ENCODE results near the gene MYL12B.
"Not testable (repeated sequence)": the region's sequence is repeated elsewhere in the genome, so short reads cannot be mapped to it uniquely, and the experiment has no call there.

The MYL12B gene

DNA sequence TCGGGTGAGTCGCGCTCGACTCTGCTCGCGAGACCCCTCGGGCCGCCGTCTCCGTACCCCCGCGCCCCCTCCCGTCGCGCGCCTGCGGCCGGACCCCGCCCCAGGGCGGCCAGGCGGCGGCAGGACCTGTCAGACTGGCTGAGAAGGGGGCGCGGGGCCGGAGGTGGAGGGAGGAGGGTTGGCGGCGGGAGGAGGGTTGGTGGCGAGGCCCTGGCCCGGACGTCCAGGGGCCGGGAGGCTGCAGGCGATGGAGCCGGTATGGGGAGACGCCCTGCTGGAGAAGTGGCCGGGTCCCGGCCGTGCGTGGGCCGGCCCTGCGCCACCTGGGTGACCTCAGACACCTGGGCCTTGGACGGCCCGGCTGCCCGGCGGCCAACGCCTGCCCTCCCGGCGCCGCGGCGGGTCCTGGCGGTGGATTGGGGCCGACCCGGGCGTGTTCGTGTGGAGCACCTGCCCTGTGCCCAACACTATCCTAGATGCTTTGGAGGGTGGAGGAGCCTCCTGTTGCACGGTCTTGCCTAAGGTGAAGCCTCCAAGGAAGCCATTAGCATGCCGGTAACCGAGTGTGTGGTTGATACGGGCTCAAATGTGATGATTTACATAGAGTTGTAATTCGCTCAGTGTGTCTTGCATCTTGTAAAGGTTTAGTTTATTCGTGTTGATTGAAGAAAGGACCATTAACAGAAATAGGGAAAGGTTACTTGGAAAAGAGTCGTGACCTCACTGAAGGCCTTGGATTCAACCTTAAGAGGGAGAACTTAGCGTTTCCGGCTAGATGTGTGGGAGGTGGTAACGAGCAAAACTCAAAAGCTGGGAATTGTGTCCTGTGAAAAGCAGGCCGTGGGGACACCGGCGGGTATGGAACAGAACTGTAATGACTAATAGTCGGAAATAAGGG is 550 bp downstream of the MYL12B start:
- no peak for DNase-seq (ENCODE audit: low spot score)

DNA sequence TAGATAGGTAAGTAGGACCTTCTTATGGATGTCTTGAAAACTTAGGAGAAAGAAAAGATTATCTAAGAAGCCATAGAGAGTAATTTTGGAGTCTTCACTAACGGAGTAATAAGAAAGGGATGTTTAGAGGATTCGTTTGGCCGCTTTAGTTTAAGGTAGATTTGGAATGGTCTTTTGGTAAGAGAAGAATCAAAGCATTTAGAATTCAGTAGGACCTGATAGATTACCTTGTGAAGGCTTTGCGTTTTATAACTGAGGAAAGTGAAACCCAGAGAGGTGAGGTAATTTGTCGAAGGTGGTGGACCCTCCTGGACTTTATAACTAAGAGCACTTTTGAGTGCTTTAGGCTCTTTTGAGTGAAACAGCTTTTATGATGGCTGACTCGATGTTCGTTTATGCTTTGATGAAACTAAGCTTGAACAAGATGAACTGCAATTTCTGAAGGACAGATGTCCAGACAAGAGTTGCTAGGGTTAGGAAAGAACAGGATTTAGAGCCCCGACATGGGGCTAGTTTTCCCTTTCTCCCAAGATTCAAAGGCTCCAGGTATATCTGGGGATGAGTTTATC is 1.3 kb downstream of the MYL12B start:
- no peak for DNase-seq (ENCODE audit: low spot score)

DNA sequence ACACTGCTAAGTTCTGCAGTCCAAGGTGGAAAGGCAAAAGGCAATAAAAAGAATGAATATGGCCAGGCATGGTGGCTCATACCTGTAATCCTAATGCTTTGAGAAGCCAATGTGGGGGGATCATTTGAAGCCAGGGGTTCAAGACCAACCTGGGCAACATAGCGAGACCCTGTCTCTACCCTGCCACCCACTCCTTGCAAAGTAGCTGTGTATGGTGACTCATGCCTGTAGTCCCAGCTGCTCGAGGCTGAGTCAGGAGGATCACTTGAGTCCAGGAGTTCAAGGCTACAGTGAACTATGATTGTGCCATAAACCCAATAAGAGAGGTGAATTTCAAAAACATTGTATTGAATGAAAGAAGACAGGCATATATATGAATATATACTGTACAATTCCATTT is 2.4 kb downstream of the MYL12B start:
- no peak for DNase-seq (ENCODE audit: low spot score)

DNA sequence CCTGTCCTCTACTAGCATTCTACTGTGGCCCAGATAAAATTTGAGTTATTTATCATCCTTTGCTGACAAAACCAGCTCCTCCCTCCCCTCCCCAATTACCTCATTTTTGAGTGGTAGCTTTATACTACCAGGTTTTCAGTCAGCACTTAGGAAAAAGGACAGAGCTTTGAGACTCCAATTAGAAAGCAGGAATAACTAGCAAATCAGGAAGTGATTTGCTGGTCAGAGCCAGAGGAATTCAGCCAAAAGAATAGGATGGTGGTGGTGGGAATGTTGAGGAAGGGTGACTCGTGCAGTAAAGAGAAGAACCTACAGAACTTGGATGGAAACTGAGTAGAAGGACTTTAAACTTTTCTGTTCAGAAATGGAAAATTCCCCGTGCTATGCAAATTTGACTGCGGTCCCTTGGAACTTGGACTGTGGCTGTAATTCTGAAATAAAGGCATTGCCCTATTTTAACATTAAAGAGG is 3.7 kb downstream of the MYL12B start:
- DNase-seq (ENCODE audit: low spot score) = peak; percentile 41

DNA sequence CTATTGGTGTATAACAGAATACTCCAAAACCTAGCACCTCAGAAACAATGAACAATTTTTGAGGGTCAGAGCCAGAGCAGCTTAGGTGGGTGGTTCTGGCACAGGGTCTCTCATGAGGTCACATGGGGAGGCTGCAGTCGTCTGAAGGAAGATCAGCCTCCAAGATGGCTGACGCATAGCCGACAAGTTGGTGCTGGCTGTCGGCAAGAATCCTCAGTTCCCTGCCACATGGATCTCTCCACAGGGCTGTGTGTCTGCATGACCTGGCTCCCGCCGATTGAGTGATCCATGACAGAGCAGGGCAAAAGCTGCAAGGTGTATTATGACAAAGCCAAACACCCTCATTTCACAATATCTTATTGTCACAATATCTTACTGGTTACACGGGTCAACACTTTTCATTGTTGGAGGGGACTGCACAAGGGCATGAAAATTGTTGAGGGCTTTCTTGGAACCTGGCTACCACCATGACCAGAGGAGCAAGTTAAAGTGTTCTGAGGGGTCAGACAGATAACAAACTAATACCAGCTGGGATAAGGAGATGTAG is 4.2 kb downstream of the MYL12B start:
- DNase-seq (ENCODE audit: low spot score) = no peak

DNA sequence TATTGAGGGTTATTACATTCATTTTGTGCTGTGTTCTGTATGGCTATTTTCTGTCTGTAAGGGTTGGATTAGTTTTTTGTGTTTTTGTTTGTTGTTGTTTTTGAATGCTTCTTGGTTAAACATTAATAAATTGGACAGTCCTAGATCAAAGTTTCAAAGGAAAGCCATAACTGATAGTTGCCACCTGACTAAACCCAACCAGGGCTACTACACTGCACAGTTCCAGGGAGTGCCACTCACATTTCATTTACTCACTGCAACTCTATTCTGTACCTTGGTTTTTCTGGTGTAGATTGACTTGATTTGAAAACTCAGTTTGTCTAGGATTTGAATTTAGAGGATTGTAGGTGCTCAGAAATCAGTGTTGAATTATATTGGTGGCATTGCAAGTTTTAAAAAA is 6.4 kb downstream of the MYL12B start:
- no peak for DNase-seq (ENCODE audit: low spot score)

DNA sequence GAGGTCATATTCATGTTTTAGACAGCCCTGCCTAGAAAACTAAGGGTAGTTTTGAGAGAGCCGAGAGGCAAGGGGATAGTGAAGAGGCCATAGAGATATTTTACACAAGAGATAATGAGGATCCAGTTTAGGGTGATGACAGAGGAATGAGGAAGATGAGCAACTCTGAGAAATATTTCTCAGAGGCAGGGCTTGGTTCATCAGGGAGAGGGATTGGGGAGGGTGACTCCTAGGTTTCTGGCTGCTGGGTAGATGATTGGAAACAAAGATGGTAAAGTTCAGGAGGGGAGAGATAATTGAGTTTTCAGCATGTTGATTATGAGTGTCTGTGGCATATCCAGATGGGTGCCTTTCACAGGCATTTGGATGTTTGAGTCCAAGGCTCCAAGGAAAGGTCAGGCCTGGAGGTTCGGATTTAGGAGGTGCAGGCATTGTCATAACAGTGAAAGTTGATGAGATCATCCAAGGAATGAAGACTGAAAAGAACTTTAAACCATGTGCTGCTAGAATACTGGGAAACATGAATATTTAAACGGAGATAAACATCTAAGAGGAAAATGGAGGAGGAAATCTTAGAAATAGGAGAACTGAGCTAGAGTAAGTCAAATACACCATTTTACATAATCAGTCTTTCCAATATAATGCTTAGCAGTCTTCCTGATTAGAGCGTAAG is 7.4 kb downstream of the MYL12B start:
- no peak for DNase-seq (ENCODE audit: low spot score)

DNA sequence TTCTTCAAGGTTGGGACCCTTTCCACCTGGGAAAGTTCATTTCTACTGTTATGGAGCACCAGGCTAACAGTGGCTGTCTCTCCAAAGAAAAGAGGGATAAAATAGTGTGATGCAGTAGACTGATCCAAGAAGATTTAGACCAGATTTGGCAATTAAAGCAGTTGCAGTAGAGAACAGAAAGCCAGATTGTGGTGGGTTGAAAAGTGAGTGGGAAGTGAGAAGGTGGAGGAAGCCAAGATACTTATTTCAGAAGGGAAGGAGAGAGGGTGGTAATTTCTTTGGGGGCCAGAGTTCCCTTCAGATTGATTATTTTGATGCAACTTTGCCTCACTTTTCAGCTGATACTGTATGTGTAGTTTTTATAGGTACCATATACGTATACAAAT is 8.0 kb downstream of the MYL12B start:
- no peak for DNase-seq (ENCODE audit: low spot score)

DNA sequence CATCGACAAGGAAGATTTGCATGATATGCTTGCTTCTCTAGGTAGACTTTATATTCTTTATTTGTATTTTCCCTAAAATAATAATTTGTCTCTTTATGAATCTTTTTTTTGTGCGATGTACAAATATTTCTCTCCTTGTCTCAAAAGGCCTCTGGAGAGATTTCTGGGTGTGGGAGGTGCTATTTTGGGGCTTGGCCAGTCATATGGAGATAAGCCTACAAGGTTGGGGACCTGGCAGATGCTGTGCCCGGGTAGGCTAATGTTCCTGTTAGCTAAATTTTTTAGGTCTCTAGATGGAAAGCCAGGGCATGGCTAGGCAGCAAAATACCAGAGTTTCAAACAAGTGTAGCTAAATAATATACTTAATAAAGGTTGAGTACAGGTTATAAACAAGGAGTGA is 11.1 kb downstream of the MYL12B start:
- DNase-seq (ENCODE audit: low spot score) = no peak

DNA sequence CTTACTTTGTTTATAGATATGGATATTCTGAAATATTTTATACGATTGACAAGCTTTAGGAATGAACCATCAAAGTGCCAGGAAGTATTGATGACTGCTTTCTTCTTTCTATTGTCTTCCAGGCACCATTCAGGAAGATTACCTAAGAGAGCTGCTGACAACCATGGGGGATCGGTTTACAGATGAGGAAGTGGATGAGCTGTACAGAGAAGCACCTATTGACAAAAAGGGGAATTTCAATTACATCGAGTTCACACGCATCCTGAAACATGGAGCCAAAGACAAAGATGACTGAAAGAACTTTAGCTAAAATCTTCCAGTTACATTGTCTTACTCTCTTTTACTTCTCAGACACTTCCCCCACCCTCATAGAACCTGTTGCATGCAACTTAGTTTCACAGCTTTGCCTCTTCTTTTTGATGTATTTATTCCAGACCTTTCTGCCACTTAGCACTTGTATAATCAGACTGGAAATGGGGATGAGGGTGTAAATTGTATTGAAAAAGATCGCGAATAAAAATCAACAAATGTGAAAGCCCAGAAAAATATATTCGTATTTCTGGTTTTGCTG is 15.8 kb downstream of the MYL12B start:
- not testable (repeated sequence) for DNase-seq (ENCODE audit: low spot score)

DNA sequence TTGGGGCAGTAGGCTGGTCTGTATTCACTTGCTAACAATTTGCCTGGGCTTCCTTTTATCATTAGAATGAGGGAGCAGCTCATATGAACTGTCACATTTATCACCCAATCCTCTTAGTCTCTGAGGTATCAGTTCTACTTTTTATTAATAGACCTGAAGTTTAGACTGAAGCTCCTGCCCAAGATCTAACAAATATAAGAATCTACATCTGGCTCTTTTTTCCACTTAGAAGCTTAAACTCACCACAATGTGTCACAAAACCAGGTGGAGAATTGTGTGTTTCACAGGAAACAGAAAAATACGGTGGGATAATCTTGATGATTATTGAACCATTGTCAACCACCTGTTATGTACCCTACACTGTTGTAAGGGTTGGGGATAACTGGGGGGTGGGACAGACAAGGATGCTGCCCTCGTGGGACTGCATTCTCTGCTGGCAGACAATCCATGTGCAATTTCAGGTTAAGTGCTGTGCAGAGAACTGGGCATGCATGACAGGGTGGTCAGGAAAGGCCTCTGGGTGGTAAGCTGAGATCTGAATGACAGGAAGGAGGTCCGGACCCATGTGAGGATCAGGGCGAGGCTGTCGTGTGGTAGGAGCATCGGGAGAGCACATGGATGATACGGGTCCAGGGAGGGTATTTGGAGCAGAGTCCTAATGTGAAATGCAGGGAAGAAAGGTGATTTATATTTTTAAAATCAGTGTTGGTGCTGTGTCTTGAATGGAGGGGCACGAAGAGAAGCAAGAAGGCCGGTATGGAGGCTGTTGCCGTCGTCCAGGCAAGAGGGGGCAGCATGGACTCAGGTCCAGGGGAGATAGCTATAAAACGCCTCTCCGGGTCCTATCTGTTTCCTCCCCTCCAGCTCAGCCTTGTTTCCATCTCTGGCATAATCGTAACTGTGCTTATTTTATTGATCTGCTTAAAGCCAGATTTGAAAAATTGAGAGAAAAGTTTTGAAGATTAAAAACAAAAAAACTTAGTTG is 17.6 kb downstream of the MYL12B start:
- no peak for DNase-seq (ENCODE audit: low spot score)

DNA sequence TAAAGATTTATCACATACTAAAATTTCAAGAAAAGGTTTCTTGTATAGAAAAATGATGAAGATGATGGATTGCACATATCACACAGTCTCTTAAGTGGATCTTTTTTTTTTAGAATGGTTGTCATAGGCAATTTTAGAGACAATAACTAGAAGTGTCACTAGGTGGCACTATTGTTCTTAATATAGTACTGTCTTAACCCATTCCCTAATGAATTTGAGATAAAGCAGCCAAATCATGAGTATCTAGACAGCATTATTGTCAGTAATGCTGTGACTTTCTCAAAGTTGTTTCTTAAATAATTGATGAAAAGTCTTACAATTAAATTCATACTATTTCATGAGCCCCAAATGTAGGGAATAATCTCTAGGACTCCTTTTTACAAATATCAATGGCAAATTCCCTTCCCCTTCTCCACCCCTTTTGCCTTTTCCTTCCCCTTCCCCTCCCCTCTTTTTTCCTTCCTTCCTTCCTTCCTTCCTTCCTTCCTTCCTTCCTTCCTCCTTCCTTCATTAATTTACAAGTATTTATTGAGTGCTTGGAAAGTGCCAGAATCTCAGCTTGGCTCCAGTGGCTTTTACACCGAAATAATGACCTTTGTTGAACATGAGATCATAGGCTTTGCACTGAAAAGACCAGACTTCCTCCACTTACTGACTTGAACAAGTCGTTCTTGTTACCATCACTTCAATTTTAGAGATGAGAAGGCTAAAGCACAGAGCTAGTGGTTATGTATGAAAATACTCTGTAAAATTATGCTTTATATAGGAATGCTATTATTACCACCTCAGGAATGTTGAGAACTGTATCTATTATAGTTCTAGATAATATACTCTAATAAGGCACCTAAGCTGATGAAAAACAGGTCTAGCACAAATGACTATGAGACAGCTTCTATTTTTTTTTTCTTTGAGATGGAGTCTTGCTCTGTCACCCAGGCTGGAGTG is 19.8 kb downstream of the MYL12B start:
- no peak for DNase-seq (ENCODE audit: low spot score)

DNA sequence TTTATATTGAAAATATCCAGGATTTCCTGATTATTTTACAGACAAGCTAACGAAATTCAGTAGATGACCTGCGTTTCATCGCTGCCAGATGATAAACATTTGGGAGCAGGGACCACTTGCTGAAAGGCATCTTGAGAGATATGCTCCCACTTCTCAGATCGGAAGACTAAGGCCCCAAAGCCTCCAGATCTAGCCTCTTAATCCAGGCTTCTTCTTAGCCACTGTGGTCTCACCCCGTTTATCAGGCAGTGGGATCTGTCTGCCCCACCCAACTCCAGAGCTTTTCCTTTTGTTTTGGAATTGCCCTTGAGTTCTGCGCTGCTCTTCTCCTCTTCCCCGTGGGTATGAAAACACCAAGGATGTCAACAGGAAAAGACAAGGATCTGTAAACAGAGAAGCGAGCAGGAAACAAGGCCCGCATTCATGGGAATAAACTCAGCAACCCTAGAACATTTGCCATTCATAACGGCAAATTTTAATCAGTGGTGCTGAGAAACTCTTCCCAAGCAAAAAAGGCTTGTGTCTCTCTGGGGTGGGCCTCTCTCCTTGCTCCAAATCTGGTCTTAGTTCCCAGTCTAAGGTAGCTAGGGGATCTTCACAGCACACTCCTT is 21.4 kb downstream of the MYL12B start:
- no peak for DNase-seq (ENCODE audit: low spot score)

DNA sequence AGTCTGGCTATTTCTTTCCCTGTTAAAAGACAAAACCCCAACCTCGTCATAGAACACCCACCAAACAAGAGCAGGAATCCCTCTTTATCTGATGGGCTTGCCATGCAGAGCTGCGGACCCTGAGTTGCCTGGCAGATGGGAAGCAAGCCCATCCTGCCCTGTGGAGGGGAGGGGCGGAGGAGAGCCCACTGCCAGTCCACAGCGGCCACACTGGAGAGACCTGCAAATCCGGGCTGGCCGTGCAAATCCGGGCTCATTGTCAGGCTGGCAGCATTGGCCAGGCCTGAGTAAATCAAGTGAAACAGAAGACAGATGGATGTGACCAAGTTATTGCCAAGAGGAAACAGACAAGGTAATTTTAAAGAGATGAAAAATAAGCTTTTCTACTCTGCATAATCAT is 22.0 kb downstream of the MYL12B start:
- no peak for DNase-seq (ENCODE audit: low spot score)

DNA sequence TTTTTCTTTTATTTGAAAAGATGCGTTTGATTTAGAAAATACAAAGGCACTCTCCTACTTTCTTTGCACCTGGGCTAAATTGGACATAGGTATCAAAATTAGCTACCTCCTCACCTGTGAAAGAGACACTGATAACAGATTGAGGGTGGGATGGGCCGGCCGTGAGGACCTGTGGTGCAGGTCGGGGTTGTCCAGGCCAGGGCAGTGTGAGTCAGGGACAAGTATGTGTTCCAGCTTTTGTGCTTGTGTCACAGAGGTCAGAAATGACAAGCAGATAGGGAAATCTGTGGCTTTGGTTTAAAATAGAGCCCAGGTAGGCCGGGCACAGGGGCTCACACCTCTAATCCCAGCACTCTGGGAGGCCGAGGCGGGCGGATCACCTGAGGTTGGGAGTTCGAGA is 22.6 kb downstream of the MYL12B start:
- no peak for DNase-seq (ENCODE audit: low spot score)

DNA sequence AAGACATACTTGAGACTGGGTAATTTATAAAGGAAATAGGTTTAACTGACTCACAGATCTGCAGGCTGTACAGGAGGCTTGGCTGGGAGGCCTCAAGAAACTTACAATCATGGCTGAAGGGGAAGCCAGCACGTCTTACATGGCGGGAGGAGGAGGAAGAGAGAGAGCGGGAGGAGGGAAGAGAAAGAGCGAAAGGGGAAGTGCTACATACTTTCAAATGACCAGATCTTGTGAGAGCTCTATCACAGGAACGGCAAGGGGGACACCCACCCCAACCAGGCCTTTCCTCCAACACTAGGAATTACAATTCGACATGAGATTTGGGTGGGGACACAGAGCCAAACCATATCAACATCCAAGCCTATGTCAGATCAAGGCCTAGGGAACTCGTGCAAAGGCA is 24.2 kb downstream of the MYL12B start:
- no peak for DNase-seq (ENCODE audit: low spot score)

DNA sequence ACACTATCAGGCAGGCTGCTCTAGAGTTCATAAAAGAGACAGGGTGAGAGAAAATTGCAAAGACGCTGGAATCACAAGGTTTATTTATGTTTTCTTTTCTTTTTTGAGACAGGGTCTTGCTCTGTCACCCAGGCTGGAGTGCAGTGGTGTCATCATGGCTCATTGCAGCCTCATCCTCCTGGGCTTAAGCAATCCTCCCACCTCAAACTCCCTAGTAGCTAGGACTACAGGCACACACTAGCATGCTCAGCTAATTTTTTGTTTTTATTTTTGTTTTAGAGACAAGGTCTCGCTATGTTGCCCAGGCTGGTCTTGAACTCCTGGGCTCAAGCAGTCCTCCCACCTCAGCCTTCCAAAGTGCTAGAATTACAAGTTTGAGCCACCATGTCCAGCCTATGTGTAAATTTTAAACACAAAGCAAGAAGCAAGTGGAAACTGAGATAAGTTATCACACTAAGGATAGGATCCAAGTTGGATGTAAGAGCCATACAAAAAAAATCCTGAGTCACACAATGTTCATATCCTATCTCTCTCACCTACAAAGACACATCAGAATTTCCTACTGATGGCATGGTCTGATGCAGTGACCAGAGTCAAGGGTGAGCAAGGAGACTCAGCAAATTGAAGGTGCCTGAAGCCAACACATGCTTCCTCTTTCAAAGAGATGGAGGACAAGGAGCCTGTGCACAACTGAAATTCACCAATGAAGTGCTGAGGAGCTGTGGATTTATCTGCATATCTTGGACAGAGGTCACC is 31.4 kb downstream of the MYL12B start:
- no peak for DNase-seq (ENCODE audit: low spot score)

DNA sequence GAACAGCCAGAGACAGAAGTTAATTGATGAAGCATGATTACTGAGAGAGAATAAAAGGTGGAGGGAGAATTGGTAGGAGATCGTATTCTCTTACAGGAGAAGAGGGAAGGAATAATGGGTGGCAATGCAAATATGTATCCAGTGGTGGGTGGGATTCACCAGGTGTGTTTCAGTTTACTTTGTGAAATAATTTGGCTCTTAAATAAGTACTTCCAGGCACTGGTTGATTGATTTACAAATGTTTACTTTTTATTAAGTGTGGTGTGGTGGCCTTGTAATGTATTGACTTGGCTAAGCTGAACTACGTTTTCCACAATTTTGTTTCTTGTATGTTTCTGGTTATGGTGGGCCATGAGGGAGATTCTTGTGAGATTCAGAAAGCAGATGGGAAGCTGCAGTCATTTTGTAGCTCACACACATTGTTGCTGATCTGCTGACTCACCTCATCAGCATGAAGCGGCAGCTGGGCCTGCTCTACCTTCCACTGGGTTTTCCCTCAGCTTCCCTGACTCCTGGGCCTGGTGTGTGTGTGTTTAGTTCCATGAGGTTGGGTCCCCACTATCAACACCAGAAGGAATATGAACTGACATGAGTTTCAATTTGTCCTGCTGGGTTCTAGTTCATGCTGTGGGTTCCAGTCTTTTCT is 32.6 kb downstream of the MYL12B start:
- no peak for DNase-seq (ENCODE audit: low spot score)
